Liver (tissue), 9 donors: ENCODE results near the gene MED28. TPM values are rescaled to one million over a fixed set of nuclear protein-coding genes. Genes with fewer than 3 reads are reported as not detected.

Experiments used
- DNase-seq: peaks from one replicate; pipeline ENCODE4 v3.0.0-alpha.2; 2017; ENCODE audit warnings: low spot score
- H3K27ac ChIP-seq, 2 donors: one replicate each; pipeline ENCODE4 v1.7.0; 2013; ENCODE audit warnings: inconsistent platforms in 2 of 2, low read length in 2 of 2, control low read depth in 1 of 2, low read depth in 1 of 2, mild to moderate bottlenecking in 1 of 2
- H3K27me3 ChIP-seq, 4 donors: one replicate each; pipeline versions ENCODE4 v1.6.1 to v1.7.0; 2013; ENCODE audit warnings: low read length in 3 of 4, inconsistent platforms in 1 of 4, mild to moderate bottlenecking in 1 of 4, moderate library complexity in 1 of 4; ENCODE audit not compliant: control insufficient read depth in 4 of 4, insufficient read depth in 4 of 4
- H3K36me3 ChIP-seq, 4 donors: one replicate each; pipeline versions ENCODE4 v1.6.1 to v1.7.0; 2013; ENCODE audit warnings: low read length in 3 of 4, mild to moderate bottlenecking in 3 of 4, low read depth in 1 of 4, moderate library complexity in 1 of 4; ENCODE audit not compliant: control insufficient read depth in 4 of 4, insufficient read depth in 3 of 4
- H3K4me1 ChIP-seq, 4 donors: one replicate each; pipeline versions ENCODE4 v1.6.1 to v1.7.0; 2013; ENCODE audit warnings: low read length in 3 of 4, mild to moderate bottlenecking in 3 of 4, moderate library complexity in 1 of 4; ENCODE audit not compliant: control insufficient read depth in 4 of 4, insufficient read depth in 4 of 4
- H3K4me3 ChIP-seq, 3 donors: one replicate each; pipeline versions ENCODE4 v1.6.1 to v1.7.0; 2013; ENCODE audit warnings: low read length in 3 of 3, control low read depth in 1 of 3, low read depth in 1 of 3, mild to moderate bottlenecking in 1 of 3
- H3K9ac ChIP-seq, 2 donors: one replicate each; pipeline ENCODE4 v1.7.0; 2013; ENCODE audit warnings: low read length in 2 of 2, mild to moderate bottlenecking in 2 of 2, moderate library complexity in 2 of 2, control low read depth in 1 of 2, low read depth in 1 of 2
- H3K9me3 ChIP-seq, 4 donors: one replicate each; pipeline versions ENCODE4 v1.6.1 to v1.7.0; 2013; ENCODE audit warnings: low read length in 3 of 4; ENCODE audit not compliant: control insufficient read depth in 4 of 4
- ATF3 ChIP-seq: IDR thresholded peaks from 2 replicates; pipeline ENCODE4 v1.6.1; 2016; ENCODE audit warnings: antibody characterized with exemption
- EGR1 ChIP-seq, 2 donors: IDR thresholded peaks; 2 replicates each; pipeline ENCODE4 v1.6.1; 2016 to 2018; ENCODE audit warnings: antibody characterized with exemption in 2 of 2, low read depth in 2 of 2
- FOXA1 ChIP-seq: IDR thresholded peaks from 2 replicates; pipeline ENCODE4 v1.6.1; 2016; ENCODE audit warnings: antibody characterized with exemption
- FOXA2 ChIP-seq: IDR thresholded peaks from 2 replicates; pipeline ENCODE4 v1.6.1; 2016; ENCODE audit warnings: antibody characterized with exemption
- GABPA ChIP-seq, 2 donors: IDR thresholded peaks in 1 of 2; conservative IDR thresholded peaks in 1 of 2; 2 replicates each; pipeline ENCODE4 v1.6.1; 2016; ENCODE audit warnings: antibody characterized with exemption in 2 of 2, mild to moderate bottlenecking in 1 of 2, moderate library complexity in 1 of 2
- HNF4A ChIP-seq, 2 donors: conservative IDR thresholded peaks; 2 replicates each; pipeline ENCODE4 v1.6.1; 2016; ENCODE audit warnings: antibody characterized with exemption in 2 of 2, mild to moderate bottlenecking in 2 of 2
- HNF4G ChIP-seq: IDR thresholded peaks from 2 replicates; pipeline ENCODE4 v1.6.1; 2016; ENCODE audit warnings: antibody characterized with exemption
- JUND ChIP-seq, 2 donors: IDR thresholded peaks; 2 replicates each; pipeline ENCODE4 v1.6.1; 2016; ENCODE audit warnings: antibody characterized with exemption in 2 of 2
- NR2F2 ChIP-seq: IDR thresholded peaks from 2 replicates; pipeline ENCODE4 v1.6.1; 2016; ENCODE audit warnings: antibody characterized with exemption
- RAD21 ChIP-seq, 2 donors: IDR thresholded peaks; 2 replicates each; pipeline ENCODE4 v1.6.1; 2016; ENCODE audit warnings: antibody characterized with exemption in 2 of 2, mild to moderate bottlenecking in 2 of 2
- REST ChIP-seq: IDR thresholded peaks from 2 replicates; pipeline ENCODE4 v1.6.1; 2016; ENCODE audit warnings: antibody characterized with exemption, mild to moderate bottlenecking
- RXRA ChIP-seq, 2 donors: IDR thresholded peaks; 2 replicates each; pipeline ENCODE4 v1.6.1; 2017 to 2018; ENCODE audit warnings: antibody characterized with exemption in 2 of 2, mild to moderate bottlenecking in 1 of 2
- SP1 ChIP-seq: IDR thresholded peaks from 2 replicates; pipeline ENCODE4 v1.6.1; 2018; ENCODE audit warnings: antibody characterized with exemption, mild to moderate bottlenecking
- TAF1 ChIP-seq: conservative IDR thresholded peaks from 2 replicates; pipeline ENCODE4 v1.6.1; 2016; ENCODE audit warnings: antibody characterized with exemption, mild to moderate bottlenecking
- YY1 ChIP-seq: IDR thresholded peaks from 2 replicates; pipeline ENCODE4 v1.6.1; 2016; ENCODE audit warnings: antibody characterized with exemption, mild to moderate bottlenecking
- ZBTB33 ChIP-seq: IDR thresholded peaks from 2 replicates; pipeline ENCODE4 v1.6.1; 2016; ENCODE audit warnings: antibody characterized with exemption
- WGBS: extraction: QIAGEN DNeasy Blood & Tissue Kit; methylation state at CpG from one replicate; pipeline ENCODE4 v1.1.7; 2013; 5-methylcytosine and 5-hydroxymethylcytosine counted together
- polyA plus RNA-seq, 2 donors: library from polyadenylated mRNA; stranded (reverse) in 1 of 2; unstranded in 1 of 2; fragments of 200-250 nt in 1 of 2; fragments of >200 nt in 1 of 2; fragmentation: Nextera tagmentation in 1 of 2; extraction: Ambion mirVana in 1 of 2; gene quantifications; one replicate each; pipeline versions ENCODE4 v1.2.1 to v1.2.3, GENCODE V29; 2013 to 2015
- total RNA-seq, 2 donors: library from RNA; depleted of rRNA; stranded (reverse); fragments of >200 nt; gene quantifications; one replicate each; pipeline ENCODE4 v1.2.3, GENCODE V29; 2014
- TF ChIP-seq, protein P1 (sequence below): IDR thresholded peaks from 2 replicates; pipeline ENCODE4 v1.6.1; 2016; ENCODE audit warnings: antibody characterized with exemption
- TF ChIP-seq, protein P2 (sequence below): fragments of 150-350 bp; IDR thresholded peaks from 2 replicates; pipeline ENCODE4 v1.5.1; 2017; ENCODE audit warnings: improper control_type of control experiment, low read depth, low read length; ENCODE audit not compliant: missing input control
- donor health status: healthy.
- donor health status: healthy.
- donor health status: healthy.
- donor health status: healthy.
- donor health status: healthy.

The MED28 gene
- total RNA-seq (10 to 100 TPM in 1 of 2 donors, 1 to 10 TPM in 1; 8.5 to 26.8 TPM), polyA plus RNA-seq (1 to 10 TPM; 6.3 to 9.8 TPM)

DNA sequence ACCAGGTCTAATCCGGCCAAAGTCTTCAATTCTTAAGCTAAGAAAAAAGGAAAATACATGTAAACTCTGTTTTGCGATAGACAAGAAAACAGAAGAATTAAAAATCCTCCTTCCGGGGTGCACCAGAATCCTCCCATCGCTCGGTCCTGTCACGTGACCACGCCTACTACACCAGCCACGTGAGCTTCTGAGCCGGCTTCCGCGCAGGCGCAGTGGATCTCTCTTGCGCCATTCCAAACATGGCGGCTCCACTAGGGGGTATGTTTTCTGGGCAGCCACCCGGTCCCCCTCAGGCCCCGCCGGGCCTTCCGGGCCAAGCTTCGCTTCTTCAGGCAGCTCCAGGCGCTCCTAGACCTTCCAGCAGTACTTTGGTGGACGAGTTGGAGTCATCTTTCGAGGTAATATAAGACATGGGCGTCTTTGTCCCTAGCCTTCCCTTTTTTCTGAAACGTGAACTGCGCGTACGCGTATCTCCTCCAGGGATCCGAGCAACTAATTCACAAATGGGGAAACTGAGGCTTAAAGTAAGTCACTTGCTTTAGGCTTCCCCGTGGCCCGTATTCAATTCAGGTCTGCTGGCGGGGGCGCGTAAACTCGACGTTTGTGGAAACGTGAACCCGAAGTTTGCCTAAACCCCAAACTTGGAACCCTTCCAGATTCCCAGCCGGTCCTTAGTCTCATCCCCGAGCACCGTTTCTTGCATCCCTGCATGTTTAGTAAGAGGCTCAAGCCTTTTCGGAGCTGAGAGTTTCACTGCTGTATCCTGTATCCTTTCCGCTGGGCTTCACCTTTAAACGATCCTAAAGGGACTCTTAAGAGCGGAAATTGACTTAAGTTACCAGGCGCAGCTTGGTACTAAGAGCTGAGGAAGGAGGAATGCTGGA, at the start of gene MED28:
MED28 (plus strand) TSS at position 226 of the 884 bp plus-strand sequence; CDS start at position 240, 14 bp downstream.
- TF ChIP-seq EGR1 (IDR thresholded peaks at IDR 0.05; ENCODE audit: low read depth in 2 of 2) (peak in 1 of 2 donors; percentile 29), GABPA (IDR thresholded peaks at IDR 0.05 in 1 of 2, conservative IDR thresholded peaks at IDR 0.05 in 1 of 2) (peak in 1 of 2 donors; percentile 49), FOXA1 (no peak), REST (peak; percentile 13), HNF4A (conservative IDR thresholded peaks at IDR 0.05) (peak in 1 of 2 donors; percentile 11), TAF1 (peak; percentile 49), JUND (IDR thresholded peaks at IDR 0.05) (peak in 1 of 2 donors; percentile 40), SP1 (peak; percentile 40), RAD21 (IDR thresholded peaks at IDR 0.05) (peak in 1 of 2 donors; percentile 15), HNF4G (no peak), FOXA2 (no peak), YY1 (peak; percentile 99), ATF3 (no peak), RXRA (IDR thresholded peaks at IDR 0.05) (peak in 1 of 2 donors; percentile 15), NR2F2 (no peak), ZBTB33 (peak; percentile 66)
- TF ChIP-seq, protein P1, sequence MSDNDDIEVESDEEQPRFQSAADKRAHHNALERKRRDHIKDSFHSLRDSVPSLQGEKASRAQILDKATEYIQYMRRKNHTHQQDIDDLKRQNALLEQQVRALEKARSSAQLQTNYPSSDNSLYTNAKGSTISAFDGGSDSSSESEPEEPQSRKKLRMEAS = peak; percentile 65
- TF ChIP-seq, protein P2, sequence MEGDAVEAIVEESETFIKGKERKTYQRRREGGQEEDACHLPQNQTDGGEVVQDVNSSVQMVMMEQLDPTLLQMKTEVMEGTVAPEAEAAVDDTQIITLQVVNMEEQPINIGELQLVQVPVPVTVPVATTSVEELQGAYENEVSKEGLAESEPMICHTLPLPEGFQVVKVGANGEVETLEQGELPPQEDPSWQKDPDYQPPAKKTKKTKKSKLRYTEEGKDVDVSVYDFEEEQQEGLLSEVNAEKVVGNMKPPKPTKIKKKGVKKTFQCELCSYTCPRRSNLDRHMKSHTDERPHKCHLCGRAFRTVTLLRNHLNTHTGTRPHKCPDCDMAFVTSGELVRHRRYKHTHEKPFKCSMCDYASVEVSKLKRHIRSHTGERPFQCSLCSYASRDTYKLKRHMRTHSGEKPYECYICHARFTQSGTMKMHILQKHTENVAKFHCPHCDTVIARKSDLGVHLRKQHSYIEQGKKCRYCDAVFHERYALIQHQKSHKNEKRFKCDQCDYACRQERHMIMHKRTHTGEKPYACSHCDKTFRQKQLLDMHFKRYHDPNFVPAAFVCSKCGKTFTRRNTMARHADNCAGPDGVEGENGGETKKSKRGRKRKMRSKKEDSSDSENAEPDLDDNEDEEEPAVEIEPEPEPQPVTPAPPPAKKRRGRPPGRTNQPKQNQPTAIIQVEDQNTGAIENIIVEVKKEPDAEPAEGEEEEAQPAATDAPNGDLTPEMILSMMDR = no peak
- Histone ChIP-seq H3K9ac (peak within 1 kb of the TSS; percentile 80 to 99), H3K36me3 (peaks cover 0 to 5% (median 2%) of the 10 kb centered on the region in 4 donors), H3K4me1 (peaks cover 4 to 26% (median 21%) of the 10 kb centered on the region in 4 donors), H3K4me3 (peak within 1 kb of the TSS; percentile 55 to 99 (median 94)), H3K27ac (peak within 1 kb of the TSS; percentile 80 to 86), H3K27me3 (no peaks in the 10 kb centered on the region), H3K9me3 (no peaks in the 10 kb centered on the region)
- under 1% methylated on average over 46 of the region's 46 CpGs for WGBS
- DNase-seq = peak; percentile 93
